Liver (tissue), 9 donors: Measurements from ENCODE around the gene MS4A4A. TPM values are rescaled to one million over a fixed set of nuclear protein-coding genes. Genes with fewer than 3 reads are reported as not detected.

Source experiments
- DNase-seq: peaks from one replicate; pipeline ENCODE4 v3.0.0-alpha.2; 2017; ENCODE audit warnings: low spot score
- H3K27ac ChIP-seq, 2 donors: one replicate each; pipeline ENCODE4 v1.7.0; 2013; ENCODE audit warnings: inconsistent platforms in 2 of 2, low read length in 2 of 2, control low read depth in 1 of 2, low read depth in 1 of 2, mild to moderate bottlenecking in 1 of 2
- H3K27me3 ChIP-seq, 4 donors: one replicate each; pipeline versions ENCODE4 v1.6.1 to v1.7.0; 2013; ENCODE audit warnings: low read length in 3 of 4, inconsistent platforms in 1 of 4, mild to moderate bottlenecking in 1 of 4, moderate library complexity in 1 of 4; ENCODE audit not compliant: control insufficient read depth in 4 of 4, insufficient read depth in 4 of 4
- H3K36me3 ChIP-seq, 4 donors: one replicate each; pipeline versions ENCODE4 v1.6.1 to v1.7.0; 2013; ENCODE audit warnings: low read length in 3 of 4, mild to moderate bottlenecking in 3 of 4, low read depth in 1 of 4, moderate library complexity in 1 of 4; ENCODE audit not compliant: control insufficient read depth in 4 of 4, insufficient read depth in 3 of 4
- H3K4me1 ChIP-seq, 4 donors: one replicate each; pipeline versions ENCODE4 v1.6.1 to v1.7.0; 2013; ENCODE audit warnings: low read length in 3 of 4, mild to moderate bottlenecking in 3 of 4, moderate library complexity in 1 of 4; ENCODE audit not compliant: control insufficient read depth in 4 of 4, insufficient read depth in 4 of 4
- H3K4me3 ChIP-seq, 3 donors: one replicate each; pipeline versions ENCODE4 v1.6.1 to v1.7.0; 2013; ENCODE audit warnings: low read length in 3 of 3, control low read depth in 1 of 3, low read depth in 1 of 3, mild to moderate bottlenecking in 1 of 3
- H3K9ac ChIP-seq, 2 donors: one replicate each; pipeline ENCODE4 v1.7.0; 2013; ENCODE audit warnings: low read length in 2 of 2, mild to moderate bottlenecking in 2 of 2, moderate library complexity in 2 of 2, control low read depth in 1 of 2, low read depth in 1 of 2
- H3K9me3 ChIP-seq, 4 donors: one replicate each; pipeline versions ENCODE4 v1.6.1 to v1.7.0; 2013; ENCODE audit warnings: low read length in 3 of 4; ENCODE audit not compliant: control insufficient read depth in 4 of 4
- EGR1 ChIP-seq, 2 donors: IDR thresholded peaks; 2 replicates each; pipeline ENCODE4 v1.6.1; 2016 to 2018; ENCODE audit warnings: antibody characterized with exemption in 2 of 2, low read depth in 2 of 2
- FOXA1 ChIP-seq: IDR thresholded peaks from 2 replicates; pipeline ENCODE4 v1.6.1; 2016; ENCODE audit warnings: antibody characterized with exemption
- HNF4A ChIP-seq, 2 donors: conservative IDR thresholded peaks; 2 replicates each; pipeline ENCODE4 v1.6.1; 2016; ENCODE audit warnings: antibody characterized with exemption in 2 of 2, mild to moderate bottlenecking in 2 of 2
- HNF4G ChIP-seq: IDR thresholded peaks from 2 replicates; pipeline ENCODE4 v1.6.1; 2016; ENCODE audit warnings: antibody characterized with exemption
- NR2F2 ChIP-seq: IDR thresholded peaks from 2 replicates; pipeline ENCODE4 v1.6.1; 2016; ENCODE audit warnings: antibody characterized with exemption
- RAD21 ChIP-seq, 2 donors: IDR thresholded peaks; 2 replicates each; pipeline ENCODE4 v1.6.1; 2016; ENCODE audit warnings: antibody characterized with exemption in 2 of 2, mild to moderate bottlenecking in 2 of 2
- RXRA ChIP-seq, 2 donors: IDR thresholded peaks; 2 replicates each; pipeline ENCODE4 v1.6.1; 2017 to 2018; ENCODE audit warnings: antibody characterized with exemption in 2 of 2, mild to moderate bottlenecking in 1 of 2
- SP1 ChIP-seq: IDR thresholded peaks from 2 replicates; pipeline ENCODE4 v1.6.1; 2018; ENCODE audit warnings: antibody characterized with exemption, mild to moderate bottlenecking
- TAF1 ChIP-seq: conservative IDR thresholded peaks from 2 replicates; pipeline ENCODE4 v1.6.1; 2016; ENCODE audit warnings: antibody characterized with exemption, mild to moderate bottlenecking
- YY1 ChIP-seq: IDR thresholded peaks from 2 replicates; pipeline ENCODE4 v1.6.1; 2016; ENCODE audit warnings: antibody characterized with exemption, mild to moderate bottlenecking
- WGBS: extraction: QIAGEN DNeasy Blood & Tissue Kit; methylation state at CpG from one replicate; pipeline ENCODE4 v1.1.7; 2013; 5-methylcytosine and 5-hydroxymethylcytosine counted together
- polyA plus RNA-seq, 2 donors: library from polyadenylated mRNA; stranded (reverse) in 1 of 2; unstranded in 1 of 2; fragments of 200-250 nt in 1 of 2; fragments of >200 nt in 1 of 2; fragmentation: Nextera tagmentation in 1 of 2; extraction: Ambion mirVana in 1 of 2; gene quantifications; one replicate each; pipeline versions ENCODE4 v1.2.1 to v1.2.3, GENCODE V29; 2013 to 2015
- total RNA-seq, 2 donors: library from RNA; depleted of rRNA; stranded (reverse); fragments of >200 nt; gene quantifications; one replicate each; pipeline ENCODE4 v1.2.3, GENCODE V29; 2014
- TF ChIP-seq, protein P1 (sequence below): fragments of 150-350 bp; IDR thresholded peaks from 2 replicates; pipeline ENCODE4 v1.5.1; 2017; ENCODE audit warnings: improper control_type of control experiment, low read depth, low read length; ENCODE audit not compliant: missing input control
- TF ChIP-seq, protein P2 (sequence below): IDR thresholded peaks from 2 replicates; pipeline ENCODE4 v1.6.1; 2016; ENCODE audit warnings: antibody characterized with exemption
- TF ChIP-seq, protein P3 (sequence below): IDR thresholded peaks from 2 replicates; pipeline ENCODE4 v1.6.1; 2016; ENCODE audit warnings: antibody characterized with exemption
- TF ChIP-seq, protein P4 (sequence below): IDR thresholded peaks from 2 replicates; pipeline ENCODE4 v1.6.1; 2016; ENCODE audit warnings: antibody characterized with exemption, mild to moderate bottlenecking
- donor health status: healthy.
- donor health status: healthy.
- donor health status: healthy.
- donor health status: healthy.
- donor health status: healthy.

Gene MS4A4A
- total and polyA plus RNA-seq, 4 donors: 8.6 to 16.1 (median 10.8) TPM

DNA sequence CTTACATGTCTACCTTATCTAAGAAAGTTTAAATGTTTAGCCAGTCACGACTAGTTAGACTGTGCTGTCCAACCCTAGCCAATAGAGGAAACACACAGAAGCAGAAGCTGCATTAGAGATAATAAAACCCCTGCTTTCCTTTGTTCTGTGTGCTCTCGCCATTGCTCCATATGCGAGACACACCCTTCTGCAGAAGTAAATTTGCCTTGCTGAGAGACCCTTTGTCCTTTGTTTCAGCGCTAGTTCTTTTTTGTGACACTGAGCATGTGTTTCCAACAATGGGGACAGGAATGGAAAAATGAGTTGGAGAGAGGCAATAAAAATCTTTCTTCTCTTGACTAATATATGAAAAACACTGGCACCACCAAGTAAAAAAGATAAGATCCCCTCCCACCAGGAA lies 19.5 kb upstream of the MS4A4A start:
- Histone ChIP-seq H3K27me3 (peaks cover 0 to 4% (median 0%) of the 10 kb centered on the region in 4 donors), H3K4me1 (no peaks in the 10 kb centered on the region), H3K4me3 (no peak overlapping the region), H3K27ac (no peak overlapping the region), H3K9me3 (peaks cover 0 to 4% (median 0%) of the 10 kb centered on the region in 4 donors), H3K9ac (no peak overlapping the region), H3K36me3 (no peaks in the 10 kb centered on the region)
- TF ChIP-seq, protein P1, sequence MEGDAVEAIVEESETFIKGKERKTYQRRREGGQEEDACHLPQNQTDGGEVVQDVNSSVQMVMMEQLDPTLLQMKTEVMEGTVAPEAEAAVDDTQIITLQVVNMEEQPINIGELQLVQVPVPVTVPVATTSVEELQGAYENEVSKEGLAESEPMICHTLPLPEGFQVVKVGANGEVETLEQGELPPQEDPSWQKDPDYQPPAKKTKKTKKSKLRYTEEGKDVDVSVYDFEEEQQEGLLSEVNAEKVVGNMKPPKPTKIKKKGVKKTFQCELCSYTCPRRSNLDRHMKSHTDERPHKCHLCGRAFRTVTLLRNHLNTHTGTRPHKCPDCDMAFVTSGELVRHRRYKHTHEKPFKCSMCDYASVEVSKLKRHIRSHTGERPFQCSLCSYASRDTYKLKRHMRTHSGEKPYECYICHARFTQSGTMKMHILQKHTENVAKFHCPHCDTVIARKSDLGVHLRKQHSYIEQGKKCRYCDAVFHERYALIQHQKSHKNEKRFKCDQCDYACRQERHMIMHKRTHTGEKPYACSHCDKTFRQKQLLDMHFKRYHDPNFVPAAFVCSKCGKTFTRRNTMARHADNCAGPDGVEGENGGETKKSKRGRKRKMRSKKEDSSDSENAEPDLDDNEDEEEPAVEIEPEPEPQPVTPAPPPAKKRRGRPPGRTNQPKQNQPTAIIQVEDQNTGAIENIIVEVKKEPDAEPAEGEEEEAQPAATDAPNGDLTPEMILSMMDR: no peak
- TF ChIP-seq RAD21 (IDR thresholded peaks at IDR 0.05) (no peak), EGR1 (IDR thresholded peaks at IDR 0.05; ENCODE audit: low read depth in 2 of 2) (no peak)
- TF ChIP-seq, protein P2, sequence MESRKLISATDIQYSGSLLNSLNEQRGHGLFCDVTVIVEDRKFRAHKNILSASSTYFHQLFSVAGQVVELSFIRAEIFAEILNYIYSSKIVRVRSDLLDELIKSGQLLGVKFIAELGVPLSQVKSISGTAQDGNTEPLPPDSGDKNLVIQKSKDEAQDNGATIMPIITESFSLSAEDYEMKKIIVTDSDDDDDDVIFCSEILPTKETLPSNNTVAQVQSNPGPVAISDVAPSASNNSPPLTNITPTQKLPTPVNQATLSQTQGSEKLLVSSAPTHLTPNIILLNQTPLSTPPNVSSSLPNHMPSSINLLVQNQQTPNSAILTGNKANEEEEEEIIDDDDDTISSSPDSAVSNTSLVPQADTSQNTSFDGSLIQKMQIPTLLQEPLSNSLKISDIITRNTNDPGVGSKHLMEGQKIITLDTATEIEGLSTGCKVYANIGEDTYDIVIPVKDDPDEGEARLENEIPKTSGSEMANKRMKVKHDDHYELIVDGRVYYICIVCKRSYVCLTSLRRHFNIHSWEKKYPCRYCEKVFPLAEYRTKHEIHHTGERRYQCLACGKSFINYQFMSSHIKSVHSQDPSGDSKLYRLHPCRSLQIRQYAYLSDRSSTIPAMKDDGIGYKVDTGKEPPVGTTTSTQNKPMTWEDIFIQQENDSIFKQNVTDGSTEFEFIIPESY: no peak
- TF ChIP-seq, protein P3, sequence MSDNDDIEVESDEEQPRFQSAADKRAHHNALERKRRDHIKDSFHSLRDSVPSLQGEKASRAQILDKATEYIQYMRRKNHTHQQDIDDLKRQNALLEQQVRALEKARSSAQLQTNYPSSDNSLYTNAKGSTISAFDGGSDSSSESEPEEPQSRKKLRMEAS: no peak
- no peak for DNase-seq
- WGBS: 83% methylated on average over 4 of the region's 4 CpGs

DNA sequence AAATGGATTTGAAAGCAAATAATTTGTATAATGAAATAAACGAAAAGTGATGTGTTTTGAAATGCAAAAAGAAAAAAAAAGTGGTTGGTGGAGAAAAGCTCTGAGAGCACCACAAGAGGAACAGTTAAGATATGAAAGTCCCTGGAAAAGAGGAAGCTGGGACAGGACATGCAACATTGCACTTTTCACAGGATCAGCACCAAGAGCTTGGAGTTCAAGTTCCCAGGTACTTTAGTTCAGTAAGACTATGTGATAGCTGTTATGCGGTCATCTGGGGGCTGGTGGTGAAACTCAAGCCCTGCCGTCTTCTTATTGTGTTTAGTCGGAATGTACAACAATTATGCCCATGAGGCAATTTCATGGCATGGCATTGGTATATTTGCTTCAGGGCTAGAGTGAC lies 17.1 kb upstream of the MS4A4A start:
- H3K9me3 ChIP-seq: peaks cover 0 to 4% (median 0%) of the 10 kb centered on the region in 4 donors
- no peaks in the 10 kb centered on the region for H3K4me1 ChIP-seq
- H3K27me3 ChIP-seq: peaks cover 0 to 4% (median 0%) of the 10 kb centered on the region in 4 donors
- no peak for DNase-seq
- no peaks in the 10 kb centered on the region for H3K36me3 ChIP-seq
- H3K9ac ChIP-seq: no peak overlapping the region
- no peak overlapping the region for H3K4me3 ChIP-seq
- TF ChIP-seq, protein P4, sequence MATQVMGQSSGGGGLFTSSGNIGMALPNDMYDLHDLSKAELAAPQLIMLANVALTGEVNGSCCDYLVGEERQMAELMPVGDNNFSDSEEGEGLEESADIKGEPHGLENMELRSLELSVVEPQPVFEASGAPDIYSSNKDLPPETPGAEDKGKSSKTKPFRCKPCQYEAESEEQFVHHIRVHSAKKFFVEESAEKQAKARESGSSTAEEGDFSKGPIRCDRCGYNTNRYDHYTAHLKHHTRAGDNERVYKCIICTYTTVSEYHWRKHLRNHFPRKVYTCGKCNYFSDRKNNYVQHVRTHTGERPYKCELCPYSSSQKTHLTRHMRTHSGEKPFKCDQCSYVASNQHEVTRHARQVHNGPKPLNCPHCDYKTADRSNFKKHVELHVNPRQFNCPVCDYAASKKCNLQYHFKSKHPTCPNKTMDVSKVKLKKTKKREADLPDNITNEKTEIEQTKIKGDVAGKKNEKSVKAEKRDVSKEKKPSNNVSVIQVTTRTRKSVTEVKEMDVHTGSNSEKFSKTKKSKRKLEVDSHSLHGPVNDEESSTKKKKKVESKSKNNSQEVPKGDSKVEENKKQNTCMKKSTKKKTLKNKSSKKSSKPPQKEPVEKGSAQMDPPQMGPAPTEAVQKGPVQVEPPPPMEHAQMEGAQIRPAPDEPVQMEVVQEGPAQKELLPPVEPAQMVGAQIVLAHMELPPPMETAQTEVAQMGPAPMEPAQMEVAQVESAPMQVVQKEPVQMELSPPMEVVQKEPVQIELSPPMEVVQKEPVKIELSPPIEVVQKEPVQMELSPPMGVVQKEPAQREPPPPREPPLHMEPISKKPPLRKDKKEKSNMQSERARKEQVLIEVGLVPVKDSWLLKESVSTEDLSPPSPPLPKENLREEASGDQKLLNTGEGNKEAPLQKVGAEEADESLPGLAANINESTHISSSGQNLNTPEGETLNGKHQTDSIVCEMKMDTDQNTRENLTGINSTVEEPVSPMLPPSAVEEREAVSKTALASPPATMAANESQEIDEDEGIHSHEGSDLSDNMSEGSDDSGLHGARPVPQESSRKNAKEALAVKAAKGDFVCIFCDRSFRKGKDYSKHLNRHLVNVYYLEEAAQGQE: no peak
- TF ChIP-seq SP1 (no peak), RAD21 (IDR thresholded peaks at IDR 0.05) (peak in 1 of 2 donors; percentile 7)
- 75% methylated on average over 4 of the region's 4 CpGs for WGBS
- H3K27ac ChIP-seq: no peak overlapping the region

DNA sequence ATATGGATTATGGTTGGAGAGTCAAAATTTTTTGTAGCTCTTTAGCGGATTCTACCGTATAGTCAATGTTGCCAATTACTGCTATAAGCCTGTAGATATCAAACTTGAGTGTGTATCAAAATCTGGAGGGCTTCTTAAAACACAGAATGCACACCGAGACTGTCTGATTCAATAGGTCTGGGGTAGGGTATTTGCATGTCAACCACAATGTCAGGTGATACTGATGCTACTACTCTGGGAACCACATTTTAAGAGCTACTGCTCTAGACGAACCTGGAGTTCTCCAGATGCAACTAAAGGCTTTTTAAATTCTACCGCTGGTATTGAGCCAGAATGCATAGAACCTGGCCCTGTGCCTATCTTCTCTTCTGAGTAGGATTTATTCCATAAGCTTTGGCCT lies 15.8 kb upstream of the MS4A4A start:
- H3K9ac ChIP-seq: no peak overlapping the region
- peaks cover 0 to 4% (median 0%) of the 10 kb centered on the region in 4 donors for H3K9me3 ChIP-seq
- H3K27me3 ChIP-seq: peaks cover 0 to 2% (median 0%) of the 10 kb centered on the region in 4 donors
- DNase-seq: no peak
- no peak overlapping the region for H3K4me3 ChIP-seq
- H3K27ac ChIP-seq: no peak overlapping the region
- no peaks in the 10 kb centered on the region for H3K4me1 ChIP-seq
- no peaks in the 10 kb centered on the region for H3K36me3 ChIP-seq
- WGBS: 81% methylated on average over 5 of the region's 5 CpGs
- TF ChIP-seq TAF1 (no peak), HNF4G (no peak), RXRA (IDR thresholded peaks at IDR 0.05) (no peak), FOXA1 (no peak), YY1 (no peak), SP1 (no peak), NR2F2 (no peak), HNF4A (conservative IDR thresholded peaks at IDR 0.05) (no peak)
- TF ChIP-seq, protein P4: no peak
- TF ChIP-seq, protein P3: no peak
- TF ChIP-seq, protein P2: no peak
